NCI-H2227 (cell line): ENCODE data around the gene MTERF2.
"Not testable (repeated sequence)": the region's sequence is repeated elsewhere in the genome, so short reads cannot be mapped to it uniquely, and the experiment has no call there.

ENCODE experiments used
- DNase-seq: peaks from one replicate; lab custom pipeline; 2025; ENCODE audit not compliant: unreplicated experiment; lab: John Stamatoyannopoulos, UW

The MTERF2 gene, protein sequence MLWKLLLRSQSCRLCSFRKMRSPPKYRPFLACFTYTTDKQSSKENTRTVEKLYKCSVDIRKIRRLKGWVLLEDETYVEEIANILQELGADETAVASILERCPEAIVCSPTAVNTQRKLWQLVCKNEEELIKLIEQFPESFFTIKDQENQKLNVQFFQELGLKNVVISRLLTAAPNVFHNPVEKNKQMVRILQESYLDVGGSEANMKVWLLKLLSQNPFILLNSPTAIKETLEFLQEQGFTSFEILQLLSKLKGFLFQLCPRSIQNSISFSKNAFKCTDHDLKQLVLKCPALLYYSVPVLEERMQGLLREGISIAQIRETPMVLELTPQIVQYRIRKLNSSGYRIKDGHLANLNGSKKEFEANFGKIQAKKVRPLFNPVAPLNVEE

DNA sequence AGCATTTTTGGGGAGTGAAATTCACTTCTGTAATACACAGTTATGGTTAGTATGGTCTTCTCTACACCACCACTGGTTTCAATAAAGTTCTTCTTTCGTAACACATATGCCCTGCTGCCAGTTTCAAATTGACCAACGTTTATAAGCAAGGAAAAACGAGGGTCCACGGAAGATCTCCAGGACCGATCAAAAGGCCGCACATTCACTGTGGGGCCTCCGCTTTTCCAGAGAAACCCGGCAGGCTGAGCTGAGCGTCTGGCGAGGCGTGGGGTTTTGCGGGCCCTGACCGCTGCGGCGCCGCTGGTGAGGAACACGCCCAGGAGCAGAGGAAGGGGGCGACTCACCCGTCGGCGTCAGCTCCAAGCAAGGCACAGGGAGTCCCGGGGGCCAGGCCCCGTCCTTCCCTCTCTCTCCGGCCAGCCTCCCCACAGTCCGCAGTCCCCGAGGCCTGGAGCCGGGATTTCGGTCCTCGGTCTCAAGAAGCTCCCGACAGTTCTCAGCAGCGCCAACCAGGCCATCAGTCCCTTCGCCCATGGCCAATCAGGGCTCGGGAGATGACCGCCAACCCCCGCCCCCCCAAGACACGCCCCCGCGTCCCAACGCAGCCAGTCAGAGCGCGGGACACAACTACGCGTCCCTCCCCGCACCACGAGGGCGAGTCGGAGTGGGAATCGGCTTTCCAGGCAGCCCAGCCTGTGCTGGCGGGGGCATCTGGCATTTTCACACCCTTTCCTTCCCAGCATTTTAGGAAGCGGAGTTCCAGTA is at the start of gene MTERF2:
TSS of gene MTERF2 (minus strand) at position 522 of the 765 bp plus-strand sequence. CDS start 8,432 bp downstream, outside the sequence.
- peak; percentile 97 for DNase-seq

- no peak for DNase-seq
Observed at GRCh38 chr12:107035733-107036132, 48.8 kb upstream of the MTERF2 start.

GRCh38 chr12:107033758-107034739 is 47.1 kb upstream of the MTERF2 start:
- no peak for DNase-seq

- no peak for DNase-seq
Observed at GRCh38 chr12:107032266-107032665, 45.3 kb upstream of the MTERF2 start.

GRCh38 chr12:107031061-107031460 is 44.1 kb upstream of the MTERF2 start:
- DNase-seq: no peak

DNA sequence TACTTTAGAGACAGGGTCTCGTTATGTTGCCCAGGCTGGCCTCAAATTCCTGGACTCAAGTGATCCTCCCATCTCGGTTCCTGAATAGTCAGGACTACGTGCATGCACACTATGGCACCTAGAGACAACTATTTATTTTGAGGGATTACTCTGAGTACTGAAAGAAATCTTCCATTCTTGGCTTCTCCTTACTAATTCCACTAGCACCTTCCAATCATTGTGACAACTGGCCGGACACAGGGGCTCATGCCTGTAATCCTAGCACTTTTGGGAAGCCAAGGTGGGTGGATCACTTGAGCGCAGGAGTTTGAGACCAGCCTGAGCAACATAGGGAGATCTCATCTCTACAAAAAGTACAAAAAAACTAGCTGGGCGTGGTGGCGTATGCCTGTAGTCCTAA is 42.1 kb upstream of the MTERF2 start:
- no peak for DNase-seq

DNA sequence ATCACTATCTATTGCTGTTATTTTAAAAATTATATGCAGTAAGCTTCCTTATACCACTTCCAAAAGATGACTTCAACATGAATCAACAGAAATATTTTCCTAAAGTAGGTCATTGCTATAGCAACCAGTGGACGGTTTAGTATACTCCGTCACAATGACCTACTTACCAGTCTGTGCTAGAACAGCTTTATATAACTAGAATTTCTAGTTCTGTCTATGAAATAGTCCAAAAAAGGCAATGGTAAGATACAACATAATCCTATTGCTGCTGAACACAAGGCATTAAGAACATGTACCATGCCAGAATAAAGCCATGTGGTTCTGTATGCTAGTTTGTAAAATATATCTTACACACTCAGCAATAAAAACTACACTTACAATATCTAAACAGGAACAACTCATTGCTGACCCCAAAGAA is 40.7 kb upstream of the MTERF2 start:
- peak; percentile 63 for DNase-seq

GRCh38 chr12:107026806-107027635 is 40.1 kb upstream of the MTERF2 start:
- DNase-seq: no peak

GRCh38 chr12:107026356-107026755 is 39.4 kb upstream of the MTERF2 start:
- DNase-seq: not testable (repeated sequence)

DNA sequence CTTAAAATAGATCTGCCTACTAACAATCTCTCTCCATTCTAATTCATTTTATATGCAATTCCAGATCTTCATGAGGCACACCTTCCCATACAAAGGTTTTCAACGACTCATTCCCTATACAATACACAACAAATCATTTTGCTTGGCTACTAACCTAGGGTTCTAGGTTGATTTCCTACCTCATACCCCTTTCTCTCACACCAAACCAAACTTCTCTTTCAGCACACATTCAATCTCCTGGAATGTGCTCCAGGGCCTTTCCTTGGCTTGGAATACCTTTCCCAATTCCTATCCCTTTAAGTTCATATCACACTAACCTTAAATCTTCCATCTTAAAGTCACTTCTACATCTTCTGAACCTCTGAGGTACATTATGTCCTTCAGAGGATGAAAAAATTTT is 38.7 kb upstream of the MTERF2 start:
- DNase-seq: no peak

DNA sequence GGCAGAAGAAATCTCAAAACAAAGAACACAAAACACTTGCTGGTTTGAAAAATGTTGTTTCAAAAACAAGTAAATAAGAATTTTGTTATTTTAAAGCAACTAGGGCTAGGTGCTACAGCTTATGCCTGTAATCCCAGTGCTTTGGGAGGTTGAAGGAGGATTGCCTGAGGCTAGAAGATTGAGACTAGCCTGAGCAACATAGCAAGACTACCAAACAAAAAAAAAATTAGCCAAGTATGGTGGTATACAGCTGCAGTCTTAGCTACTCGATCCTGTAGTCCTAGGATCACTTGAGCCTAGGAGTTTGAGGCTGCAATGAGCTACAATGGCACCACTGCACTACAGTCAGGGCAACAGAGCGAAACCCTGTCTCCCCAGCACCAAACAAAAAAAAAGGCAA is 32.6 kb upstream of the MTERF2 start:
- DNase-seq: no peak

DNA sequence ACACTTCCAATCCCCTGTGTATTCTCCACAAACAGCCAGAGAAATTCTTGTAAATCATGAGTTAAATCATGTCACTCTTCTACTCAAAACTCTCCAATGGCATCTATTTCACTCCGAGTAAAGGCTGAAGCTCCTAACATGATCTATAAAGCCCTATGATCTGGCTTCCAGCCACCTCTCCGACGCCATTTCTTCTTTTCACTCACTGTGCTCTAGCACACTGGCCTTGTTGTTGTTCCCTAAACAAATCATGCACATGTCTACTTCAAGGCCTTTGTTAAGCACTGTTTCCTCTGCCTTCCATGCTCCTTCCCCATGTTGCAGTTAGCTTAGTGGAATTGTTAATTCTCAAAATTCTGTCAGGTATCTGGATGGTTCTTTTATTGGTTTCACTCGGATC is 30.1 kb upstream of the MTERF2 start:
- no peak for DNase-seq

- no peak for DNase-seq
Observed at GRCh38 chr12:107014055-107014454, 27.1 kb upstream of the MTERF2 start.

GRCh38 chr12:107012736-107013425 is 25.9 kb upstream of the MTERF2 start:
- no peak for DNase-seq

DNA sequence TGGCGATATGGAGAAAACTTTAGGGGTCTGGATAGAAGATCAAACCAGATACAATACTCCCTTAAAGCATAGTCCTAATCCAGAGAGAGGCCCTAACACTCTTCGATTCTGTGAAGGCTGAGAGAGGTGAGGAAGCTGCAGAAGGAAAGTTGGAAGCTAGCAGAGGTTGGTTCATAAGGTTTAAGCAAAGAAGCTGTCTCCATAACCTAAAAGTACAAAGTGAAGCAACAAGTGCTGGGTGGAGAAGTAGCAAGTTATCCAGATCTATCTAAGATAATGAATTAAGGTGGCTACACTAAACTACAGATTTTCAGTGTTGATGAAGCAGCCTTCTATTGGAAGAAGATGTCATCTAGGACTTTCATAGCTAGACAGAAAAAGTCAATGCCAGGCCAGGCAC is 24.6 kb upstream of the MTERF2 start:
- no peak for DNase-seq

- no peak for DNase-seq
Observed at GRCh38 chr12:107007411-107007810, 20.5 kb upstream of the MTERF2 start.

DNA sequence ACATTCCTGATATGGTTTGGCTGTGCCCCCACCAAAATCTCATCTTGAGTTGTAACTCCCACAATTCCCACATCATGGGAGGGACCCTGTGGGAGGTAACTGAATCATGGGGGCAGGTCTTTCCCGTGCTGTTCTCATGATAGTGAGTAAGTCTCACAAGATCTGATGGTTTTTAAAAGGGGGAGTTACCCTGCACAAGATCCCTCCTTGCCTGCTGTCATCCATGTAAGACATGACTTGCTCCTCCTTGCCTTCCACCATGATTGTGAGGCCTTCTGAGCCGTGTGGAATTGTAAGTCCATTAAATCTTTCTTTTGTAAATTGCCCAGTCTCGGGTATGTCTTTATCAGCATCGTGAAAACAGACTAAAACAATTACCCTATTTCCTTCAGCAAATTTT is 15.7 kb upstream of the MTERF2 start:
- not testable (repeated sequence) for DNase-seq

DNA sequence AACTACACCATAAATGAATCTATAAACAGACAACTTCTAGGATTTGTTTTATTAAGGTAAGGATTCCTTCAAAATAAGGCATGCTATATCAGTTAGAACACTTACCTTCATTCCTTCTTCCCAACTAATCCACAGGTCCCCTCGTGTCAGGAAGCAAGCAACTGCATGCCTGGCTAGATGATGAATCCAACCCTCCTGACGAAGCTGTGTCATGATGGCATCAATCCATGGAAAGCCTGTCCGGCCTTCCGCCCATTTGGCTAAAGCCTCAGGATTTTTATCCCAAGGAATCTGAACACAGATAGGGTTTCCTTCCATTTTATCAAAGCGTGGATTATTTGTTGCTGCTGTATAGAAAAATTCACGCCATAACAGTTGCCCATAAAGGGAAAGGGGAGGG is 12.5 kb upstream of the MTERF2 start:
- DNase-seq: no peak

DNA sequence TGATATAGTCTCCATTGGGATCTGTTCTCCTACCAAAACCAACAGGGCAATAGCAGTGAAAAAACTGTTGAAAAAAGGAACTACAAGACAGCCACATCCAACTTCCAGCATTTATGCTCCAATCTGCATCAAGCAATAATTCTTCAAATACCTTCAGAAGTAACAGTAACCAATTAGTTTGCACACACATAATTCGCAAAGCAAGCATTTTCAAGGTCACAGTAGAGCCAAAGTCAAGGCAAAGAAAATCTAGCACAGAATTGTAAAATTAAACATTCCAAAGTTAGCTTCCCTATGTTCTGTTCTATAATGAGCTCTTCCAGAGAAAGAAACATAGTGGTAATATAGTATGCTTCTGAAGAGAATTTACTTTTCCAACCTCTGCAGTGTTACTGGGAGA is 11.0 kb upstream of the MTERF2 start:
- DNase-seq: no peak

GRCh38 chr12:106996102-106996501 is 9.2 kb upstream of the MTERF2 start:
- DNase-seq: not testable (repeated sequence)
